Measurements from ENCODE around the gene CNTD1. TPM values are rescaled to one million over a fixed set of nuclear protein-coding genes. Genes with fewer than 3 reads are reported as not detected.

CNTD1 gene
- total RNA-seq, 2 donors from 2014 or later = 1.4 to 7.7 TPM

- H3K4me1 ChIP-seq (replicated peaks) = no peaks in the 10 kb centered on the region
- TF ChIP-seq POLR2AphosphoS5 (IDR thresholded peaks at IDR 0.05) (no peak), POLR2A (IDR thresholded peaks at IDR 0.05) (no peak), CTCF (IDR thresholded peaks at IDR 0.05) (no peak)
- no peaks in the 10 kb centered on the region for H3K27me3 ChIP-seq (replicated peaks; ENCODE audit: insufficient read depth)
- H3K36me3 ChIP-seq = no peaks in the 10 kb centered on the region
- no peaks in the 10 kb centered on the region for H3K9me3 ChIP-seq
- WGBS = 52% methylated on average over 9 of the region's 9 CpGs
- no peak overlapping the region for H3K27ac ChIP-seq
- intact Hi-C loops (cut with DNase I) = no loop called here
- no peak for DNase-seq (ENCODE audit: low spot score)
- peak overlapping the region in 1 of 2 donors; percentile 48 for H3K4me3 ChIP-seq
Measured at GRCh38 chr17:42783062-42783790, 15.4 kb upstream of the CNTD1 start.

- Histone ChIP-seq H3K4me1 (replicated peaks) (no peaks in the 10 kb centered on the region), H3K27me3 (replicated peaks; ENCODE audit: insufficient read depth) (no peaks in the 10 kb centered on the region)
- intact Hi-C loops (cut with DNase I) = no loop called here
Measured at GRCh38 chr17:42783791-42784138, 14.9 kb upstream of the CNTD1 start.

GRCh38 chr17:42784409-42784808 is 14.3 kb upstream of the CNTD1 start:
- Histone ChIP-seq H3K9me3 (no peaks in the 10 kb centered on the region), H3K27me3 (replicated peaks; ENCODE audit: insufficient read depth) (no peaks in the 10 kb centered on the region), H3K27ac (no peak overlapping the region), H3K4me3 (no peak overlapping the region), H3K36me3 (no peaks in the 10 kb centered on the region), H3K4me1 (replicated peaks) (no peaks in the 10 kb centered on the region)
- DNase-seq (ENCODE audit: low spot score) = no peak
- WGBS = 50% methylated on average over 25 of the region's 25 CpGs
- intact Hi-C loops (cut with DNase I) = no loop called here
- TF ChIP-seq CTCF (IDR thresholded peaks at IDR 0.05) = no peak
- TF ChIP-seq POLR2AphosphoS5 (IDR thresholded peaks at IDR 0.05) = no peak
- TF ChIP-seq POLR2A (IDR thresholded peaks at IDR 0.05) = no peak

More at GRCh38 chr17:42783791-42784138, 14.9 kb upstream of the CNTD1 start:
- Histone ChIP-seq H3K9me3 (no peaks in the 10 kb centered on the region), H3K27ac (no peak overlapping the region), H3K4me3 (no peak overlapping the region), H3K36me3 (no peaks in the 10 kb centered on the region)
- TF ChIP-seq POLR2AphosphoS5 (IDR thresholded peaks at IDR 0.05) (no peak), POLR2A (IDR thresholded peaks at IDR 0.05) (no peak), CTCF (IDR thresholded peaks at IDR 0.05) (no peak)
- no peak for DNase-seq (ENCODE audit: low spot score)
- WGBS = 32% methylated on average over 22 of the region's 22 CpGs

- Histone ChIP-seq H3K4me1 (replicated peaks) (no peaks in the 10 kb centered on the region), H3K27ac (no peak overlapping the region), H3K4me3 (no peak overlapping the region), H3K9me3 (no peaks in the 10 kb centered on the region), H3K27me3 (replicated peaks; ENCODE audit: insufficient read depth) (no peaks in the 10 kb centered on the region), H3K36me3 (no peaks in the 10 kb centered on the region)
- 27% methylated on average over 52 of the region's 52 CpGs for WGBS
- intact Hi-C loops (cut with DNase I) = no loop called here
- DNase-seq (ENCODE audit: low spot score) = no peak
- TF ChIP-seq CTCF (IDR thresholded peaks at IDR 0.05) (no peak), POLR2A (IDR thresholded peaks at IDR 0.05) (no peak), POLR2AphosphoS5 (IDR thresholded peaks at IDR 0.05) (no peak)
Measured at GRCh38 chr17:42784811-42785592, 13.7 kb upstream of the CNTD1 start.

All from prostate gland (tissue), 2 donors.